PC-3 (cell line): ENCODE results near the gene QPRT. TPM values are rescaled to one million over a fixed set of nuclear protein-coding genes. Genes with fewer than 3 reads are reported as not detected.
"Not testable (repeated sequence)": the region's sequence is repeated elsewhere in the genome, so short reads cannot be mapped to it uniquely, and the experiment has no call there.

Experiments
- ATAC-seq: fragments of 200-7000 bp; cut with Tn5 transposase; 2 replicates; pipeline ENCODE4 v1.9.1; 2020; ENCODE audit warnings: mild to moderate bottlenecking, moderate library complexity
- BruUV-seq: library from RNA; stranded (reverse); fragments of 400-500 nt; replicated peaks from 2 replicates; lab custom pipeline; 2021; lab: Mats Ljungman, UMichigan
- CTCF ChIA-PET: fragments of 300-600 bp; sonication (Branson Sonifier 250); formaldehyde crosslinking; loops from one replicate; lab custom pipeline; 2022; ENCODE audit warnings: antibody characterized with exemption; lab: Charles Lee
- POLR2A ChIA-PET: fragments of 300-600 bp; sonication (Branson Sonifier 250); formaldehyde crosslinking; loops from one replicate; lab custom pipeline; 2022; ENCODE audit warnings: antibody characterized with exemption; ENCODE audit not compliant: unreplicated experiment; lab: Charles Lee
- DNase-seq: peaks from one replicate; pipeline ENCODE4 v3.0.0-alpha.2; 2015
- H2AFZ ChIP-seq: fragments of 300-600 bp; sonication (generic); 2 replicates; pipeline ENCODE4 v1.6.0; 2016; ENCODE audit warnings: antibody characterized with exemption, low read length
- H3F3A ChIP-seq: fragments of 300-600 bp; sonication (generic); one replicate; pipeline ENCODE4 v1.6.0; 2017; ENCODE audit warnings: antibody characterized with exemption, low read length, control low read depth, mild to moderate bottlenecking; ENCODE audit not compliant: unreplicated experiment
- H3K27ac ChIP-seq: fragments of 300-600 bp; sonication (generic); 2 replicates; pipeline ENCODE4 v1.5.1; 2016; ENCODE audit warnings: mild to moderate bottlenecking, low read length
- H3K27me3 ChIP-seq: fragments of 300-600 bp; sonication (generic); 2 replicates; pipeline ENCODE4 v1.6.1; 2016; ENCODE audit warnings: low read length, mixed read lengths
- H3K36me3 ChIP-seq: fragments of 300-600 bp; sonication (generic); 2 replicates; pipeline ENCODE4 v1.6.1; 2016; ENCODE audit warnings: low read depth, mixed run types, low read length, mixed read lengths
- H3K4me1 ChIP-seq: fragments of 300-600 bp; sonication (generic); 2 replicates; pipeline ENCODE4 v1.5.1; 2016; ENCODE audit warnings: low read length; ENCODE audit not compliant: insufficient read depth
- H3K4me2 ChIP-seq: fragments of 300-600 bp; sonication (generic); 2 replicates; pipeline ENCODE4 v1.6.0; 2016; ENCODE audit warnings: low read length
- H3K4me3 ChIP-seq: fragments of 300-600 bp; sonication (generic); 2 replicates; pipeline ENCODE4 v1.5.1; 2016; ENCODE audit warnings: mild to moderate bottlenecking, low read length, mixed read lengths
- H3K79me2 ChIP-seq: fragments of 300-600 bp; sonication (generic); 2 replicates; pipeline ENCODE4 v1.6.1; 2017; ENCODE audit warnings: low read length, mixed read lengths
- H3K9ac ChIP-seq: fragments of 300-600 bp; sonication (generic); 2 replicates; pipeline ENCODE4 v1.6.0; 2016; ENCODE audit warnings: mild to moderate bottlenecking, low read length
- H3K9me2 ChIP-seq: fragments of 300-600 bp; sonication (generic); replicated peaks from 2 replicates; pipeline ENCODE4 v1.6.1; 2016; ENCODE audit warnings: mixed run types, low read length, mixed read lengths
- H3K9me3 ChIP-seq: fragments of 300-600 bp; sonication (generic); 2 replicates; pipeline ENCODE4 v1.6.1; 2016; ENCODE audit warnings: low read length, mixed read lengths
- H4K20me1 ChIP-seq: fragments of 300-600 bp; sonication (generic); 2 replicates; pipeline ENCODE4 v1.6.1; 2016; ENCODE audit warnings: low read length, mixed read lengths
- CTCF ChIP-seq: fragments of 300-600 bp; sonication (generic); conservative IDR thresholded peaks from 2 replicates; pipeline ENCODE4 v1.5.1; 2017; ENCODE audit warnings: antibody characterized with exemption, low read depth, mild to moderate bottlenecking, low read length
- EZH2 ChIP-seq: fragments of 300-600 bp; sonication (generic); IDR thresholded peaks from one replicate; pipeline ENCODE4 v1.6.1; 2017; ENCODE audit warnings: antibody characterized with exemption, mild to moderate bottlenecking, low read length; ENCODE audit not compliant: unreplicated experiment
- EZH2phosphoT487 ChIP-seq: fragments of 300-600 bp; sonication (generic); IDR thresholded peaks from 2 replicates; pipeline ENCODE4 v1.6.1; 2018; ENCODE audit warnings: mild to moderate bottlenecking, antibody characterized with exemption, low read length, borderline replicate concordance
- intact Hi-C: fragments of 100-400 bp; cut with micrococcal nuclease; formaldehyde crosslinking; loops from 2 replicates; pipeline ENCODE4 v1.9.0; 2023
- total RNA-seq: library from RNA; depleted of rRNA; stranded (reverse); fragments of >200 nt; gene quantifications from 2 replicates; pipeline ENCODE4 v1.2.3, GENCODE V29; 2014

Gene QPRT
- total RNA-seq, 1 experiment from 2014 or later: 0.22 TPM

DNA sequence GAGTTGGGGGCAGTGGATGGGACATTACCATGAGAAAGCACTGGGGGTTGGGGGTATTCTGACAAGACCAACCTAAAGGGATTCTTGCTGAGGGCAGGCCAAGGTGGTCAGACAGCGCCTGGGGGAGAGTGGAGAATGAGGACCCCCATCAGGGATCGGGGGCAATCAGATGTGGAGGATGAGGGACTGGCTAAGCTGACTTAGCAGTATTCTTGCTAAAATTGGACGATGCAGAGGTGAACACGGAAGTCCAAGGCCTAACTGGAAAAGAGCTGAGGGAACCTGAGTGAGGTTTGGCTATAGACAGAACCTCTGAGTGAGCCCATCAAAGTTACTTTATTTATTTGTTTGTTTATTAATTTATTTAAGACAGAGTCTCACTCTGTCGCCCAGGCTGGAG is 9.2 kb downstream of the QPRT start:
- DNase-seq: no peak
- Histone ChIP-seq H4K20me1 (no peaks in the 10 kb centered on the region), H3K4me2 (no peak overlapping the region), H3K4me3 (no peak overlapping the region), H3K4me1 (no peaks in the 10 kb centered on the region; the same call in 1 of the 2 replicates), H3K9me3 (no peaks in the 10 kb centered on the region), H3K27ac (no peak overlapping the region), H3K36me3 (no peaks in the 10 kb centered on the region), H3K79me2 (no peaks in the 10 kb centered on the region), H3F3A (no peaks in the 10 kb centered on the region), H3K9me2 (no peaks in the 10 kb centered on the region), H2AFZ (no peak overlapping the region), H3K27me3 (no peaks in the 10 kb centered on the region), H3K9ac (no peak overlapping the region)
- ATAC-seq: no peak
- TF ChIP-seq EZH2: no peak
- TF ChIP-seq CTCF: no peak
- TF ChIP-seq EZH2phosphoT487: no peak
- no TSS peak for BruUV-seq
- ChIA-PET CTCF (no interaction called here), POLR2A (interaction anchor here (0.7 kb wide), 1 partner anchor 911 kb away, joined by 3 read pairs; no protein-coding TSS in a partner anchor)
- intact Hi-C loops: no loop called here

DNA sequence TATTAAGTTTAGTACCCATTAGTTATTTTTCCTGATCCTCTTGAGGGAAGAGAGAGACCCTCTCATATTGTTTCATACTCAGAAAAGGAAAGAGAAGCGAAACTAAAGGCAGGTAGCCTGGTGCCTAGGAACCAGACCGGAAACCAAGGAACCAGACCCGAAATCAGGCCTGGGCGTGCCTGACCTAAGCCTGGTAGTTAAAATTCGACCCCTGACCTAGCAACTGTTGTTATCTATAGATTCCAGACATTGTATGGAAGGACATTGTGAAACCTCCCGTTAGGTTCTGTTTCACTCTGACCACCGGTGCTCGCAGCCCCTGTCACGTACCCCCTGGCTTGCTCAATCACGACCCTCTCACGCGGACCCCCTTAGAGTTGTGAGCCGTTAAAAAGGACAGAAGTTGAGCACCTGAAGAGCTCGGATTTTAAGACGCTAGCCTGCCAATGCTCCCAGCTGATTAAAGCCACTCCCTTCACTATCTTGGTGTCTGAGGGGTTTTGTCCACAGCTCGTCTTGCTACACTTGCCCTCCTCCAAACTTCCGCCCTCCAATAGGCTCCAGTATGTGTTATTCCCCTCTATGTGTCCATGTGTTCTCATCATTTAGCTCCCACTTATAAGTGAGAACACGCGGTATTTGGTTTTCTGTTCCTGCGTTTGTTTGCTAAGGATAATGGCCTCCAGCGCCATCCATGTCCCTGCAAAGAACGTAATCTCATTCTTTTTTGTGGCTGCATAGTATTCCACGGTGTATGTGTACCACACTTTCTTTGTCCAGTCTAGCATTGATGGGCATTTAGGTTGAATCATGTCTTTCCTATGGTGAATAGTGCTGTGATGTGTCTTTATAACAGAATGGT is 10.7 kb downstream of the QPRT start:
- CTCF ChIA-PET, H3K9ac ChIP-seq, H3K27ac ChIP-seq, H3K4me1 ChIP-seq, BruUV-seq, H3K4me3 ChIP-seq, H2AFZ ChIP-seq, H3K36me3 ChIP-seq, DNase-seq, H3F3A ChIP-seq, H3K4me2 ChIP-seq, H3K9me3 ChIP-seq, ATAC-seq, H4K20me1 ChIP-seq, H3K79me2 ChIP-seq, H3K27me3 ChIP-seq, POLR2A ChIA-PET, H3K9me2 ChIP-seq, intact Hi-C loops: not testable (repeated sequence)

- POLR2A ChIA-PET: not testable (repeated sequence)
Measured at GRCh38 chr16:29692606-29693005, 13.6 kb downstream of the QPRT start.

More at GRCh38 chr16:29692606-29693005, 13.6 kb downstream of the QPRT start:
- H3K27me3 ChIP-seq, H3F3A ChIP-seq, H2AFZ ChIP-seq, H3K4me3 ChIP-seq, H3K79me2 ChIP-seq, ATAC-seq, BruUV-seq, DNase-seq, H3K4me2 ChIP-seq, H3K36me3 ChIP-seq, H3K9ac ChIP-seq, H3K4me1 ChIP-seq, H4K20me1 ChIP-seq, H3K27ac ChIP-seq, H3K9me2 ChIP-seq, H3K9me3 ChIP-seq, intact Hi-C loops: not testable (repeated sequence)
- CTCF ChIA-PET: interaction anchor here (0.7 kb wide), 1 partner anchor 8 kb away, joined by 3 read pairs; no protein-coding TSS in a partner anchor
